Measurements from ENCODE around the gene ABCA1.
"Not testable (repeated sequence)": the region's sequence is repeated elsewhere in the genome, so short reads cannot be mapped to it uniquely, and the experiment has no call there.

Gene ABCA1

DNA sequence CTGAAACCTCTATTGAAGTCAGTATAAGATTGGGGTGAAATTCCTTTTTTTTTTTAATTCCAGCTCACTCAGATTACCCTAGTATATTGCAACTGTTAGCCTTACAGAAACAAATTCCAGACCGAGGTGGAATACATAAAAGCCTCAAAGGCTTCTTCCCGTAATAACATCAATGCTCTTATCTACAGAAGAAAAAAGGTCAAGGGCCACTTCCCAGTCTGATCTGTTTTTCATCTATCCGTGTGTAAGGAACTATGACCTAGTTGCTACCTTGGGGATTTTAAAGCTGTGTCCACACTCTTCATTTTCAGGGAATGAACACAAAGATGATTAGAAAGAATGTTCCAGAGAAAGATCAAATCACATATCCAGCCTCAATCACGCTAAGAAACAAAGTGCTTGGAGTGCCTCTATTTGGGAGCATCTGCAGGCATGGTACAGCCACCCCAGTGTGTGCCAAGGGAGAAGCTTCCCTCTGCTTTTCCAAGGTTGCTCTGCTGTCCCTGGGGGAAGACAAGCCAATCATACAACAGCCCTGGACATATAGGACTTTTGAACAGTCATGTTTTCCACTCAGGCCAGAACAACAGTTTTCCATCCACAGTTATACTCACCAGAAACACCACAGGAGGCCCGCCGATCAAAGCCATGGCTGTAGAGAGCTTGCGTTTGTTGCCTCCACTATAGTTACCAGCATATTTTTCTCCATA lies 140.5 kb downstream of the ABCA1 start:
- DNase-seq = no peak

DNA sequence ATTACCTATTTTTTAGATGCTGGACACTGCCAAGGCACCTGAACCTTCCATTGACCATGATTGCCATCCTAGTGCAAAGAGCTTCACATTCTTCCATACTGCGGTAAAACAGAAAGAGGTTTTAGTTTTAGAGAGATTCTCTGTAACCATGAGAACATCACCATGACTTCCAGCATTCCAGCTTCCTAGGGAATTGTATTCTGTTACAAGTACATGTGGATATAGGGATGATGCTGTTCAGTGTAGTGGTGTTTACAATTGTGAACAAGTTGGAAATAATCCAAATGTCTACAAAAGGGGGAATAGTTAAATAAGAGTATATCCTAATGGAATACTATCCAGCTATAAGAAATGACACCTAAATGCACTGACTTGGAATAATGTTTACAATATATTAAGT lies 141.7 kb downstream of the ABCA1 start:
- no peak for DNase-seq

GRCh38 chr9:104784098-104784497 lies 143.9 kb downstream of the ABCA1 start:
- DNase-seq = no peak

DNA sequence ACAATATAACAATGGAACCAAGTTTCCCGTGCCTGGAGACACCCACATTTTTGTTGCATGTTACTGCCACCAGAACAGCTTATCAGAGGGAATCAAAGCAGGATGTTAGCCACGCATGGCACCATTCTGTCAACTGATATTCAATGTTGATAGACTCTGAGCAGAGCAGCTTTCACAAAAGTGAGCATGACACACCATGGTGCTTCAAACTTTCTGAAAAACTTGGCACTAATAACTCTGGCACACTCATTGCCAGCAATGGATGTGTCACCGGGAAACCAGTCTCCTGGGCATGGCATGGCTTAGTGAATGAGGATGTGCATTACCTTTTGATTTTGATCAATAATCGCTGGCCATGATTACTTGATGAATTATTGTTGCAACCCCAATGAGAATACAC lies 144.4 kb downstream of the ABCA1 start:
- DNase-seq = no peak

DNA sequence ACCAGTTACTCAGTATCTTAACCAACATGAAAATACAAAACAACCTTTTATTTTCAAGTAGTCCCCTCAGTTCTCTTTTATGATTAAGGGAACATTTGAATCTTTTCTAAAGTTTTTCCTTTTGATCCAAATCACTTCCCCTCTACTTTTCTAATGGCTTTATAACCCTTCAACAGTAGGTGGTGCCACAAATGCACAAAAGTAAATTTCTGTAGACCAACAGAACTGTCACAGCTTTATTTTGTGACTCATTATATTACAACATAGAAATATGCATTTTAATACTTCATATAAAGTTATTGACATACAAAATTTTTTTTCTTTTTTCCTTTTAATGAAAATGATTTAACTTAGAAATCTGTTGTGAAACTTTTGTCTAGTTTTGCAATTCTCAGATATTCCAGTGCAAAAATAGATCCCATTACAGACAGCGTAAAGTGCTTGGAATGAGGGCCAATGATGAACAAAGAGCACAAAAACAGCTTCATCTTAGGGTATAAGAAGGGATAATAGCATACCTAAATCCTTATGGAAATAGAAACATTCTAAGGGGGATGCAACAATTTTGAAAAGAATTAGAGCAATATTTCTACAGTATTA lies 147.1 kb downstream of the ABCA1 start:
- no peak for DNase-seq

GRCh38 chr9:104779946-104780535 lies 147.9 kb downstream of the ABCA1 start:
- DNase-seq = no peak

GRCh38 chr9:104779334-104779733 lies 148.6 kb downstream of the ABCA1 start:
- no peak for DNase-seq

DNA sequence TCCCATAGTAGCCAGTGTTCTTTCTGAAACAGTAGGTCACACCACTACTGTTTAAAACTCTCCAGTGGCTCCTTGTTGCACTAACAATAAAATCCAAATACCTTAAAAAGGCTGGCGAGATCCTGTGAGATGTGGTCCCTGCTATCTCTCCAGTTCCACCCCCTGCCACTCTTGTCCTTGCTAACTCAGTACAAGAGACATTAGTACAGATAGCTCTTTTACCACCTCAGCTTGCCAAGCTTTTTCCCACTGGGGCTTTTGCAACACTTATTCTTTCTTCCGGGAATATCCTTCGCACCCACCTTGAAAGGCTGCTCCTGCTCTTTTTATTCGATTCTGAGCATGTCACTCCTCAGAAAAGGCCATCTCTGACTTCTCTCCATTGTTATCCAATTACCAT lies 149.2 kb downstream of the ABCA1 start:
- DNase-seq = no peak

GRCh38 chr9:104776797-104777196 lies 151.2 kb downstream of the ABCA1 start:
- DNase-seq = no peak

DNA sequence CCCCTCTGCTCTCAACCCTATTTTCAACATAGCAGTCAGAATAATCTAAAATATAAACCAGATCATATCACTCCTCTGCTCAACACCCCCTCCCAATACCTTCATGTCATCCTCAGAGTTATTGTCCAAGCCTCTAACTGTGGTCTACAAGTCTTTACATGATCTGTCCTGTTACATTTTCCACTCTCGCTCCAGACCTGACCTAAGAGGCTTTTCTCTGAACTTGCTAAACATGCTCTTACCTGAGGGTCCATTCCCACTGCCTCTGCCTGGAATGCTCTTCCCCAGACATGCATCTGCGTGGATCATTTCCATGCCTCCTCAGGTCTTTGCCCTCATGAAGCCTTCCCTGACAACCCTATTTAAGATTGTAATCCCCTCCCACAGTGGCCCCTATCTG lies 152.0 kb downstream of the ABCA1 start:
- DNase-seq = no peak

GRCh38 chr9:104775574-104775936 lies 152.4 kb downstream of the ABCA1 start:
- no peak for DNase-seq

- no peak for DNase-seq
Observed at GRCh38 chr9:104774831-104775573, 153.0 kb downstream of the ABCA1 start.

DNA sequence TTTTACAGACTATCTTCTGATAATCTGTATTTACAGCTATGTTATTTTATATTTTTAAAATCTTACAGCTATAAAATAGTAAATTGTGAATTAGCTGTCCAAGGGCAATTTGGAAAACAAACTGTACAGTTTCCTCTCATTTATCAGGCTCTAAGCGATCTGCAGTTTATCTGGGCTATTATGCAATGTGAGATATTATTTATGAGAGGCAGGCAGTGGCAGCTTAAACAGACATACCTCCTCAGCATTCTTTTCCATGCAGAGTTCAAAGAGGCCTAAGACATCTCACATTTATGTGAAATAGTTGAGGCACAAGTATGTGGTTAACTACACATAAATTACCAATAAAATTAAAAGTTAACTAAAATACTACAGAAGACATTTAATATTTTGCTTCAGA lies 153.8 kb downstream of the ABCA1 start:
- DNase-seq = no peak

GRCh38 chr9:104772714-104773510 lies 155.0 kb downstream of the ABCA1 start:
- DNase-seq = no peak

DNA sequence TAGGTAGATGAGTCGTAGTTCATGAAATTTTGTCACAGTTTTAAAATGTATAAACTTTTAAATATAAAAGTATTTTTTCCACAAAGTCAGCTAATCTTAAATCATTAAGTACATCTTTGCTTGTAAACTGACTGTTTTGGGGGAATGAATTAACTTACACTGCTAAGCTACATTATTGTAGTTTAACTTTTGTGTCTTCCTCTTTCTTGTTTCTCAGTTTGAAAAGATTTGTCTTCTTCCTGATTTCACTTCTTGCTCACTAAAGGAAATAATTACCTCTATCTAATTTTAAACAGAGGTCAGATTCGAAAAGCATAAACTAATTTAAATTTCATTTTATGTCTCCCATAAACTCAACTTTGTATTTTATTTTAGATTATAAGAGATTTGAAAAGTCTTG lies 158.3 kb downstream of the ABCA1 start:
- no peak for DNase-seq

DNA sequence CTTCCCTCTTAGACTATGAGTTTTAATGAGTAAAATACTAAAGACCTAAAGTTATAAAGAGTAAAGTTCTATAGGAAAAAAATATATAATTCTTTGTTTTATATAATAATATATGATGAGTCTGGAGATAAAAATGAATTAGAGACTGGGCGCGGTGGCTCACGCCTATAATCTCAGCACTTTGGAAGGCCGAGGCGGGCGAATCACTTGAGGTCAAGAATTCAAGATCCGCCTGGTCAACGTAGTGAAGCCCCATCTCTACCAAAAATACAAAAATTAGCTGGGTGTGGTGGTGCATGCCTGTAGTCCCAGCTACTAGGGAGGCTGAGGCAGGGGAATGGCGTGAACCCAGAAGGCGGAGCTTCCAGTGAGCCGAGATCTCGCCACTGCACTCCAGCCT lies 158.9 kb downstream of the ABCA1 start:
- not testable (repeated sequence) for DNase-seq

- no peak for DNase-seq
Observed at GRCh38 chr9:104767507-104767906, 160.4 kb downstream of the ABCA1 start.

DNA sequence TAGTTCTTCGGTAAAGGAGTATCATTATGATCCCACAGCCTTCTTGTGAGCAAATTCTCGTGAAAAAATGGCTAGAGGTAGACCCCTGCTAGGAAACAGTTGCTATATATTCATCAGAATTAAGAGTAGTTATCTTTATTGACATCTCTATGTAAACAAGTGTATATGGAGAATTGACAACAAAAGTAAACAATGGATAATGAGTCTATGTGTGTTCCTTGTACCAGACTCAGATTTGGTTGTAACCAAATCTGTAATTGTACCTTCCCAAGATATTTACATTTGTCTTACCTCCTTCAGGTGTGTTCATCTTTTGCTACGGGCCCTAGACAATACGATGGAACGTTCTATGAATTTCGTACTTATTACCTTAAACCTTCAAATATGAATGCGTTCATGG lies 161.9 kb downstream of the ABCA1 start:
- no peak for DNase-seq

- no peak for DNase-seq
Observed at GRCh38 chr9:104765138-104765537, 162.8 kb downstream of the ABCA1 start.

DNA sequence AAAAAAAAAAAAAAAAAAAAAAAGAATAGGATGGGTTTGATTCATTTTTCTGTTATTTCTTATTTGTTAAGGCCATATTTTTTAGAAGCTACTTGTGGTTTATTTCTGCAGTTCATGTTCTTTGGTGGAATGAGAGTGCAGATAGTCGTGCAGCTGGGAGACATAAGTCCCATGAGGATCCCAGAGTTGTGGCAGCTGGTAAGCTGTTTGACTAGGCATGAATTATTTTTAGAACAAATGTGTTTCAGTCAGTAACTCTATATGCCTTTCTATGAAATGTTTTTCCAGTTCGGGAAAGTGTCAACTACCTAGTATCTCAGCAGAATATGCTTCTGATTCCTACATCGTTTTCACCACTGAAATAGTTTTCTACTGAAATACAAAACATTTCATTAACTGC lies 169.0 kb downstream of the ABCA1 start:
- no peak for DNase-seq

GRCh38 chr9:104750185-104750767 lies 177.7 kb downstream of the ABCA1 start:
- no peak for DNase-seq

DNA sequence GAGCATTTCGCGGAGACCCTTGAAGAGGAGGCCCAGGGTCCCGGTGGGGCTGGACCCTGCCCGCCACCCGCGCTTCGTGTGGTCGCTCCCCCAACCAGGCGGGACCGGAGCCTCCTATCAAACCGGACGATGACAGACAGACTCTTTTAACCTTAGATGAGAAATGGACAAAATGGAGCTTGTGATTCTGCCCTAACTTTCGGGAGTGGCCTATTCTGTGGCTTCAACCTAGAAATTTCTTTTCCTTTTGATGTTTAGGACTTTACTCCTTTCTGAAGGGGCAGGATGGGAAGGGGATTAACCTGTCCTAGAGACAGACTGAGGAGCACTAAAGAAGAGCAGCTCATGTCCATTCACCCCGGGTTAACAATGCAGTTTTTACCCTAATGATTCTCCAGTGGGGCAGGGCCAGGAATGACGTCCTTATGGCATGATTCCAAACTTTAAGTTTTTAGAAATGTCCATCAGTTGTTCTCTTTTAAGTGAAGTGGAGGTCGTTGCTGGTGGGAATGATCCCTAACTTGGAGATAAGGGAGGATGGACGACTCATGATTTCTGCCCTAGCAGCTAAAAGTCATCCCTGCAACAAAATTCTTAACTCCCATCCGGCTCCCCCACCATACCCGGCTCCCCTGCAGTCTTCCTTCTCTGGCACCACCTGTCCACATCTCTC lies 179.5 kb downstream of the ABCA1 start:
- DNase-seq = no peak

Data from NK-92 treated with Interleukin-12 subunit alpha and Interleukin-12 subunit beta, amount 100 ng/mL, for 24 hours (cell line).